Motor neuron (in vitro differentiated cells): ENCODE measurements around the gene ABHD15. TPM values are rescaled to one million over a fixed set of nuclear protein-coding genes. Genes with fewer than 3 reads are reported as not detected.

Experiments
- total RNA-seq, 8 experiments: library from RNA; unstranded; fragments of 300-600 nt; gene quantifications; 2 replicates each; pipeline versions ENCODE4 v1.2.3 to v1.2.4, GENCODE V29; 2022

ABHD15 gene
- total RNA-seq, 8 experiments from 2014 or later = 0.87 to 9.5 (median 4.4) TPM

Other genes starting within 250 kb of the ABHD15 start
- gene TAOK1, start 176.7 kb downstream of the ABHD15 start, total RNA-seq = 10 to 100 TPM; 31.1 to 77.9 (median 49.9) TPM
- gene TP53I13, start 1.7 kb upstream of the ABHD15 start, total RNA-seq = 10 to 100 TPM; 13.0 to 39.6 (median 20.8) TPM
- 10 to 100 TPM; 27.1 to 43.8 (median 32.0) TPM for gene GIT1, start 22.6 kb upstream of the ABHD15 start, total RNA-seq
- gene ANKRD13B, start 26.1 kb upstream of the ABHD15 start, total RNA-seq = 10 to 100 TPM in 7 of 8 experiments, 1 to 10 TPM in 1; 8.9 to 24.4 (median 17.8) TPM
- 10 to 100 TPM in 2 of 8 experiments, 1 to 10 TPM in 3, under 1 TPM in 3; 0.42 to 24.2 (median 2.3) TPM for gene CORO6, start 55.9 kb upstream of the ABHD15 start, total RNA-seq